COLO668 (cell line): ENCODE data around the gene DNAAF5.
"Not testable (repeated sequence)": the region's sequence is repeated elsewhere in the genome, so short reads cannot be mapped to it uniquely, and the experiment has no call there.

ENCODE experiments used
- DNase-seq: peaks from one replicate; lab custom pipeline; 2025; ENCODE audit not compliant: unreplicated experiment; lab: John Stamatoyannopoulos, UW

DNAAF5 gene

GRCh38 chr7:780081-780480 is 53.6 kb downstream of the DNAAF5 start:
- no peak for DNase-seq

- no peak for DNase-seq
Measured at GRCh38 chr7:780516-780915, 54.0 kb downstream of the DNAAF5 start.

GRCh38 chr7:781186-781849 is 54.8 kb downstream of the DNAAF5 start:
- DNase-seq = no peak

- DNase-seq = no peak
Measured at GRCh38 chr7:781936-782529, 55.5 kb downstream of the DNAAF5 start.

GRCh38 chr7:782718-783449 is 56.4 kb downstream of the DNAAF5 start:
- DNase-seq = no peak

GRCh38 chr7:783556-784490 is 57.3 kb downstream of the DNAAF5 start:
- DNase-seq = no peak

- no peak for DNase-seq
Measured at GRCh38 chr7:784971-785370, 58.5 kb downstream of the DNAAF5 start.

GRCh38 chr7:785416-785815 is 58.9 kb downstream of the DNAAF5 start:
- no peak for DNase-seq

- DNase-seq = peak; percentile 75
Measured at GRCh38 chr7:786472-787255, 60.2 kb downstream of the DNAAF5 start.

- DNase-seq = no peak
Measured at GRCh38 chr7:787332-788240, 61.1 kb downstream of the DNAAF5 start.

GRCh38 chr7:791519-791918 is 65.0 kb downstream of the DNAAF5 start:
- DNase-seq = no peak

- no peak for DNase-seq
Measured at GRCh38 chr7:794207-794606, 67.7 kb downstream of the DNAAF5 start.

- no peak for DNase-seq
Measured at GRCh38 chr7:794671-795329, 68.3 kb downstream of the DNAAF5 start.

GRCh38 chr7:796434-797169 is 70.1 kb downstream of the DNAAF5 start:
- DNase-seq = not testable (repeated sequence)

GRCh38 chr7:798921-799470 is 72.5 kb downstream of the DNAAF5 start:
- no peak for DNase-seq

GRCh38 chr7:800692-801091 is 74.2 kb downstream of the DNAAF5 start:
- DNase-seq = no peak

GRCh38 chr7:801351-801750 is 74.9 kb downstream of the DNAAF5 start:
- not testable (repeated sequence) for DNase-seq

- peak; percentile 60 for DNase-seq
Measured at GRCh38 chr7:801940-802381, 75.5 kb downstream of the DNAAF5 start.
